ENCODE measurements around the gene INTS11.

The INTS11 gene

DNA sequence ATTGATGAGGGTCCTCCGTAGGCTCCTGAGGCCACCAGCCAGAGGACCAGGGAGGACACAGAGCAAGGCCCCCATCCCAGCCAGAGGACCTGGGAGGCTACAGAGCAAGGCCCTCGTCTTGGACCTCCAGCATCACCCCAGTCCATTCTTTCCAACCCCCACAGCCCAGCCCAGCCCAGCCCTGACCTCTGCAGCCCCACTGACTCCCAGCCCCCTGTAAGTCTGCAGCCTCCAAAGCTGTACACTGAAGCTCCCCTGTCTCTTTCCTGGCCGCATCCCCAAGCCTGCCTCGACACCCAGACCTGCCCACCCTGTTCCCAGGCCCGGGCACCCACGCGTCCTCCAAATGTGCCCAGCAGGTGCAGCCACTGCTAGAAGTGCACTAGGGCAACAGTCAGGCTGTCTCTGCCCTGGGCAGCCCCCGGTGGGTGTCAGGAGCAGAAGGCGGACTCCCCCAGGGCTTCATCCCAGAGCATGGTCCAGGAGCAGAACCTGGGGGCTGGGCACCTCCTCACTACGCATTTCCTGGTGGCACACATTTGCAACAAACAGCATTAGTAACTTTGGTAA, 22.7 kb upstream of the INTS11 start:
- no peaks in the 10 kb centered on the region for H3K9me3 ChIP-seq
- no peak overlapping the region for H3K27ac ChIP-seq
- no peak overlapping the region for H3K4me3 ChIP-seq (ENCODE audit: low read depth in 1 of 2, low read length in 1 of 2)
- peaks cover 9% of the 10 kb centered on the region in 2 experiments for H3K4me1 ChIP-seq (ENCODE audit: control insufficient read depth in 1 of 2, insufficient read depth in 1 of 2, low read depth in 1 of 2, low read length in 1 of 2)
- TF ChIP-seq, protein P1, sequence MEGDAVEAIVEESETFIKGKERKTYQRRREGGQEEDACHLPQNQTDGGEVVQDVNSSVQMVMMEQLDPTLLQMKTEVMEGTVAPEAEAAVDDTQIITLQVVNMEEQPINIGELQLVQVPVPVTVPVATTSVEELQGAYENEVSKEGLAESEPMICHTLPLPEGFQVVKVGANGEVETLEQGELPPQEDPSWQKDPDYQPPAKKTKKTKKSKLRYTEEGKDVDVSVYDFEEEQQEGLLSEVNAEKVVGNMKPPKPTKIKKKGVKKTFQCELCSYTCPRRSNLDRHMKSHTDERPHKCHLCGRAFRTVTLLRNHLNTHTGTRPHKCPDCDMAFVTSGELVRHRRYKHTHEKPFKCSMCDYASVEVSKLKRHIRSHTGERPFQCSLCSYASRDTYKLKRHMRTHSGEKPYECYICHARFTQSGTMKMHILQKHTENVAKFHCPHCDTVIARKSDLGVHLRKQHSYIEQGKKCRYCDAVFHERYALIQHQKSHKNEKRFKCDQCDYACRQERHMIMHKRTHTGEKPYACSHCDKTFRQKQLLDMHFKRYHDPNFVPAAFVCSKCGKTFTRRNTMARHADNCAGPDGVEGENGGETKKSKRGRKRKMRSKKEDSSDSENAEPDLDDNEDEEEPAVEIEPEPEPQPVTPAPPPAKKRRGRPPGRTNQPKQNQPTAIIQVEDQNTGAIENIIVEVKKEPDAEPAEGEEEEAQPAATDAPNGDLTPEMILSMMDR (IDR thresholded peaks at IDR 0.05): no peak
- no peaks in the 10 kb centered on the region for H3K36me3 ChIP-seq
- H3K27me3 ChIP-seq: peaks cover 24% of the 10 kb centered on the region

DNA sequence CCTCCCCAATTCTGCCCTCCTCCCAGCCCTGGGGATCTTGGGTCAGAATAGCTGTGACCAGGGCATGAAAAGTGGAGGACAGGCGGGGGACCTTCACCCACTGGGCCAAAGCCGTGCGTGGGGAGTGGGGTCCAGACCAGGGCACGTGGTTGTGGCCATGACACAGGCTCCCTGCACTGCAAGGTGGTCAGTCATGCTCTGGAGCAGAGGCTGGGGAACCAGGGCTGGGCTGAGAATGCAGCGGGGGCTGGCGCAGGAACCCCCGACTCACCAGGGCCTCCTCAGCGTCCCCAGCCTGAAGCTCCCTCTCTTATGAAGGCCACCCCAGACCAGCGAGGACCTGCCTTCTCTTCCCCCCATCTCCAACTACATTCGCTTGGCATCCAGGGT, 22.0 kb upstream of the INTS11 start:
- H3K36me3 ChIP-seq: no peaks in the 10 kb centered on the region
- TF ChIP-seq, protein P1 (IDR thresholded peaks at IDR 0.05): no peak

DNA sequence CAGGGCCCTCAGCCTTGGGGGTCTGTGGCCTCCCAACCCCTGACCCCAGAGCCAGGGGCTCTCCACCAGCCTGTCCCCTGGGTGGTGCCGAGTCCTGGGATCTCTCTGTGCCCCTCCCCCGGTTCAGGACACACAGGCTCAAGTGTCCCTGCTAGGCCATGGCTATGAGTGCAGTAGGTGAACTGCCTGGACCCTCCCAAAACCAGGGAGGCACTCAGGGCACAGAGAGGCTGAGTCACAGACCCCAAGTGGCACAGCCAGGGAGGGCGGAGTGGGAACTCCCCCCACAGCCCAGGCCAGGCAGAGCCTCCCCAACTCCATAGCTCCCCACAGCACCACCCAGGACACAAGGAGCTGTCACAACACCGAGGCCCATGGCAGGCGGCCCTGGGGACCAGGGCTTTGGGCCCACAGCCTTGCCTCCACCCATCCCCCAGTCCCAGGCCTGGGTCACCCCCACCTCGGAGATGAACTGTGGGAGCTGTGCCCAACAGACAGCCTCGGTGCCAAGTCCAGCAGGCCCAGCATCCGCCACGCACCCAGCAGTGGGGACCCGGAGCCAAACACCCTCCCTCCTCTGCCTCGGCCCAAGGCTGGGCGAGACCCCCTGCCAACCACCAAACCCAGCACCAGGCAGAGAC, 21.5 kb upstream of the INTS11 start:
- Histone ChIP-seq H3K27ac (no peak overlapping the region), H3K4me1 (ENCODE audit: control insufficient read depth in 1 of 2, insufficient read depth in 1 of 2, low read depth in 1 of 2, low read length in 1 of 2) (peaks cover 9% of the 10 kb centered on the region in 2 experiments), H3K36me3 (no peaks in the 10 kb centered on the region), H3K4me3 (ENCODE audit: low read depth in 1 of 2, low read length in 1 of 2) (no peak overlapping the region), H3K9me3 (no peaks in the 10 kb centered on the region), H3K27me3 (peaks cover 14% of the 10 kb centered on the region)
- TF ChIP-seq, protein P1 (IDR thresholded peaks at IDR 0.05): no peak

More for the DNA sequence above, 22.0 kb upstream of the INTS11 start:
- Histone ChIP-seq H3K4me3 (ENCODE audit: low read depth in 1 of 2, low read length in 1 of 2) (no peak overlapping the region), H3K27me3 (peaks cover 18% of the 10 kb centered on the region), H3K9me3 (no peaks in the 10 kb centered on the region), H3K27ac (no peak overlapping the region), H3K4me1 (ENCODE audit: control insufficient read depth in 1 of 2, insufficient read depth in 1 of 2, low read depth in 1 of 2, low read length in 1 of 2) (peaks cover 9% of the 10 kb centered on the region in 2 experiments)

DNA sequence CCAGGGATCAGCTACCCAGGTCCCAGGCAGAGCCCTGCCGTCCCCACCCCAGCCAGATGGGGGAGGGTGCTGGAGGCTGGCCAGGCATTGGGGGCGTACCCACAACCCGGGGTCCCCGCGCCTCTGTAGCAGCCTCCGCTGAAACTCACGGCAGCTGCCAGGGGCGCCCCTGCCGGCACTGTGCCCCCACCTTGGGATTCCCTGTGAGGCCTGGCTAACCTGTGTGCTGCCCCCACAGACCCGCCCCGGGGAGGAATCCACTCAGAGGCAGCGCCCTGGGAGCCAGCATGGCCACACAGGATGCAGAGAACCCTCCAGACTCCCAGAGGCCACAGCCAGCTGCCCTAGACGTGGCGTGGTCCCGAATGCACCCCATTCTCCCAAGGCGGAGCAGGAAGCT, 20.9 kb upstream of the INTS11 start:
- H3K27ac ChIP-seq: no peak overlapping the region
- H3K27me3 ChIP-seq: peaks cover 14% of the 10 kb centered on the region
- TF ChIP-seq, protein P1 (IDR thresholded peaks at IDR 0.05): no peak
- no peaks in the 10 kb centered on the region for H3K9me3 ChIP-seq
- no peak overlapping the region for H3K4me3 ChIP-seq (ENCODE audit: low read depth in 1 of 2, low read length in 1 of 2)
- H3K36me3 ChIP-seq: peaks cover 3% of the 10 kb centered on the region
- peaks cover 9% of the 10 kb centered on the region in 2 experiments for H3K4me1 ChIP-seq (ENCODE audit: control insufficient read depth in 1 of 2, insufficient read depth in 1 of 2, low read depth in 1 of 2, low read length in 1 of 2)

DNA sequence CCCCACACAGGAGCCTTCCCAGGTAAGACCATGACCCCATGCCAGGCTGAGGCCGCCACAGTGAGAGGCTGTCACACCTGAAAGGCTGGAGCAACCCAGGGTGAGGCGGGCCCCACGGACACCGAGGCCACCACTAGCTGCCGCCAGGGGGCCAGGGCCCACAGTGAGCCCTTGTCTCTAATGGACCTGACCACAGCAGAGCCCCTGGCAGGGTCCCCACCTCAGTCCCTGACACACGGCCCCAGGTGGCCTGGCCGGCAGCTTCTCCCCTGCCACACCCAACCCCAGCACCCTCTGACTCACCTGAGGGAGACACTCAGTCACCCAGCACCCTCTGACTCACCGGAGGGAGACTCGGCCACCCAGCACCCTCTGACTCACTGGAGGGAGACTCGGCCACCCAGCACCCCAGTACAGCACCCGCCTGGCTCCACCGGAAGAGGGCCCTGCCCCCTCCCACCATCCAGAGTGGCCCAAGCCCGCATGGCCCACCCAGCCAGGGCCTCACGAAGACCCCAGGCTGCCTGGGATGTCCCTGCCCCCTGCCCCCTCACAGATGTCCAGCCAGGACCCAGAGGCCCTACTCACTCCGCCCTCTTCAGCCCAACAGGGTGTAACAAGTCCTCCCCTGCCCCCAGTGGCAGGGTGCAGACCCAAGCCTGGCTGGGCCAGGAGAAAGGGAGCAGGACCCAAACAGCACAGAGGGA, 20.3 kb upstream of the INTS11 start:
- H3K9me3 ChIP-seq: no peaks in the 10 kb centered on the region
- no peak overlapping the region for H3K4me3 ChIP-seq (ENCODE audit: low read depth in 1 of 2, low read length in 1 of 2)
- peaks cover 9% of the 10 kb centered on the region in 2 experiments for H3K4me1 ChIP-seq (ENCODE audit: control insufficient read depth in 1 of 2, insufficient read depth in 1 of 2, low read depth in 1 of 2, low read length in 1 of 2)
- peaks cover 14% of the 10 kb centered on the region for H3K27me3 ChIP-seq
- TF ChIP-seq, protein P1 (IDR thresholded peaks at IDR 0.05): no peak
- H3K36me3 ChIP-seq: peaks cover 9% of the 10 kb centered on the region
- H3K27ac ChIP-seq: no peak overlapping the region

Measured in neutrophil (primary cell).